Measurements from ENCODE around the gene JAML.

JAML gene

DNA sequence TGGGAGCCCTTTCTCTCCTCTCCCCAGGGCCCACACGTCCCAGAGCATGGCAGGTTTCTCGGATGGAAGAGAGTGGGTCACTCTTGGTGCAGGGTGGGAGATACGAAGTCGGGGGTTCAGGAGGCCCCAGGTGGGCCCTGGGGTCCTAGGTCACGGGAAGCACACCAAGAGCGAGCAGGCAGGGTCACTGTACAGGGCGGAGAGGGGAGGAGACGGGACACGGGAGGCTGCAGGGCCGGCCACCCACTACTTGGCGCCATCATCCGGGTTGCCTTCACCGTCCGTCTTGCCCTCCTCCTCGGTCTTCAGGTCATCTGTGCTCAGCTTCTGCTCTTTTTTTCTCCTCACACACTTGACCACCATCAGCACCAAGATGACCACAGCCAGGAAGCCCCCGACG is 58.2 kb downstream of the JAML start:
- TF ChIP-seq, protein P1, sequence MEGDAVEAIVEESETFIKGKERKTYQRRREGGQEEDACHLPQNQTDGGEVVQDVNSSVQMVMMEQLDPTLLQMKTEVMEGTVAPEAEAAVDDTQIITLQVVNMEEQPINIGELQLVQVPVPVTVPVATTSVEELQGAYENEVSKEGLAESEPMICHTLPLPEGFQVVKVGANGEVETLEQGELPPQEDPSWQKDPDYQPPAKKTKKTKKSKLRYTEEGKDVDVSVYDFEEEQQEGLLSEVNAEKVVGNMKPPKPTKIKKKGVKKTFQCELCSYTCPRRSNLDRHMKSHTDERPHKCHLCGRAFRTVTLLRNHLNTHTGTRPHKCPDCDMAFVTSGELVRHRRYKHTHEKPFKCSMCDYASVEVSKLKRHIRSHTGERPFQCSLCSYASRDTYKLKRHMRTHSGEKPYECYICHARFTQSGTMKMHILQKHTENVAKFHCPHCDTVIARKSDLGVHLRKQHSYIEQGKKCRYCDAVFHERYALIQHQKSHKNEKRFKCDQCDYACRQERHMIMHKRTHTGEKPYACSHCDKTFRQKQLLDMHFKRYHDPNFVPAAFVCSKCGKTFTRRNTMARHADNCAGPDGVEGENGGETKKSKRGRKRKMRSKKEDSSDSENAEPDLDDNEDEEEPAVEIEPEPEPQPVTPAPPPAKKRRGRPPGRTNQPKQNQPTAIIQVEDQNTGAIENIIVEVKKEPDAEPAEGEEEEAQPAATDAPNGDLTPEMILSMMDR (IDR thresholded peaks at IDR 0.05; ENCODE audit: insufficient read depth, low read depth, low read length, missing control alignments), result no peak
- no peak for DNase-seq (ENCODE audit: low read depth)
- no peak overlapping the region for H3K4me3 ChIP-seq (ENCODE audit: low read depth, low read length)

DNA sequence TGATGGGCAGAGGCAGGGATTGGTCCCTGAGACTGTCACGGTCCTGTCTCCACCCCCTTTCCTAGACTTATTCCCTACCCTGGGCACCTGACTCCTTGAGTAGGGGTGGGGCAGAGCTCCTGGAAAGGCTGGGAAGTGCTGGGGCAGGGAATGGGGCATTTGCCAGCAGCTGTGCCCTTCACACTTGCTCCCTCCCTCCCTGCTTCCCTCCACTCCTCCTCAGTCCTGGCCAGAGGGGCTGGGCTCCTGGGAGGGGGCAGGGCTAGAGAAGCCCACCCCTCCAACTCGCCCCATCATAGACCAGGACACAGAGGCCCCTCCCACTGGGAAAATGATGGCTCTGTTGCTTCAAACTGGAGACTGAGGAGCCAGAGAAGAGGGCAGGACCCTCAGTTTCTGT is 59.9 kb downstream of the JAML start:
- H3K4me3 ChIP-seq (ENCODE audit: low read depth, low read length), result no peak overlapping the region
- no peak for DNase-seq (ENCODE audit: low read depth)
- TF ChIP-seq, protein P1 (IDR thresholded peaks at IDR 0.05; ENCODE audit: insufficient read depth, low read depth, low read length, missing control alignments), result no peak

DNA sequence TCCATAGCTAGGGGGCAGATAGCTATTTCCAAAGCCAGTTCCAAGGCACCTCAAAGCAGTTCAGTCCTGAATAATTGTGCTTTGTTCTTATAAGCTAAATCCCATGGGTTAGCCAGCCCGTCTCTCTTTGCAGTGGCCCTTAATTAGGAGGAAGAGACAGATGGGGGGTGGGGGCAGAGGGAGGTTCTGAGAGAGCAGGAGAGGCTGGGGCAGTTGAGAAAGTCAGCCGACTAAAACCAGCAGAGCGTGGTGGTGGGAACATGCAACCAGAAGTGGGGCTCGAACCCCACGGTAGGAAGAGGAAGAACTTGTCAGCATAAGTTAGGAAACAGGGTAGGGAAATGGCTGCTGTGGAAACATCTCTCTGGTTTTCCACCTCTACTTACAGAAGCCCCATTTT is 61.3 kb downstream of the JAML start:
- TF ChIP-seq, protein P1 (IDR thresholded peaks at IDR 0.05; ENCODE audit: insufficient read depth, low read depth, low read length, missing control alignments), result no peak
- H3K4me3 ChIP-seq (ENCODE audit: low read depth, low read length), result no peak overlapping the region
- DNase-seq (ENCODE audit: low read depth), result no peak

DNA sequence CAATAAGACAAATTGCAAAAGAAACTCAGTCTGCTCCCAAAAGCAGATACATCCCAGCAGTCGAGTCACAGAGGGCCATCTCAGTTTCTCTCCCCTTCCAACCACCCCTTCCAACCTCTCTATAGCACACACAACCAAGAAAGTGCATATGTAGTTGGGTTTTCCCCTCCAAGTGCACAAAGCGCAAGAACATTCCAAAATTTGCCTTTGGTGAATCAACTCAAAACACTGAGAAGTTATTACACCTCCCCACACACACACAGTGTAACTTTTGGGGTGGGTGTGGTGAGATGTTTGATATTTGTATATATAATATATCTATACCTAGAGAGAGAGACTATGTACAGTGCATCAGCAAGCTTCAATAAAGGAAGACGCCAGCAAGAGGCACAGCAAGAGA is 62.0 kb downstream of the JAML start:
- no peak overlapping the region for H3K4me3 ChIP-seq (ENCODE audit: low read depth, low read length)
- TF ChIP-seq, protein P1 (IDR thresholded peaks at IDR 0.05; ENCODE audit: insufficient read depth, low read depth, low read length, missing control alignments), result no peak
- DNase-seq (ENCODE audit: low read depth), result no peak

- no peak overlapping the region for H3K4me3 ChIP-seq (ENCODE audit: low read depth, low read length)
- TF ChIP-seq, protein P1 (IDR thresholded peaks at IDR 0.05; ENCODE audit: insufficient read depth, low read depth, low read length, missing control alignments), result no peak
Observed at GRCh38 chr11:118161786-118162185, 63.0 kb downstream of the JAML start.

GRCh38 chr11:118157186-118157895 is 67.5 kb downstream of the JAML start:
- H3K4me3 ChIP-seq (ENCODE audit: low read depth, low read length), result no peak overlapping the region
- TF ChIP-seq, protein P1 (IDR thresholded peaks at IDR 0.05; ENCODE audit: insufficient read depth, low read depth, low read length, missing control alignments), result no peak
- DNase-seq (ENCODE audit: low read depth), result no peak

More at GRCh38 chr11:118161786-118162185, 63.0 kb downstream of the JAML start:
- no peak for DNase-seq (ENCODE audit: low read depth)
